GM19455 (cell line): ENCODE data around the gene MLYCD.

Source experiments
- ATAC-seq: cut with Tn5 transposase; IDR thresholded peaks from one replicate; pipeline ENCODE4 v1.9.1; 2021; ENCODE audit not compliant: unreplicated experiment

The MLYCD gene

GRCh38 chr16:83898463-83899271, at the start of gene MLYCD:
Gene MLYCD, plus strand, starts transcription at chr16:83899115. Its CDS starts 30 bp downstream, at chr16:83899145.
- ATAC-seq, result peak; percentile 81

GRCh38 chr16:83849421-83849820, 49.5 kb upstream of the MLYCD start:
- ATAC-seq, result no peak

GRCh38 chr16:83850947-83851346, 48.0 kb upstream of the MLYCD start:
- no peak for ATAC-seq

- no peak for ATAC-seq
Observed at GRCh38 chr16:83851473-83851872, 47.4 kb upstream of the MLYCD start.

GRCh38 chr16:83852774-83853173, 46.1 kb upstream of the MLYCD start:
- ATAC-seq, result no peak

GRCh38 chr16:83853834-83854233, 45.1 kb upstream of the MLYCD start:
- no peak for ATAC-seq

- no peak for ATAC-seq
Observed at GRCh38 chr16:83854420-83854819, 44.5 kb upstream of the MLYCD start.

GRCh38 chr16:83856792-83857191, 42.1 kb upstream of the MLYCD start:
- ATAC-seq, result no peak

GRCh38 chr16:83859265-83859664, 39.6 kb upstream of the MLYCD start:
- ATAC-seq, result no peak

- no peak for ATAC-seq
Observed at GRCh38 chr16:83862661-83863060, 36.3 kb upstream of the MLYCD start.

- no peak for ATAC-seq
Observed at GRCh38 chr16:83863682-83864081, 35.2 kb upstream of the MLYCD start.

GRCh38 chr16:83870830-83871229, 28.1 kb upstream of the MLYCD start:
- no peak for ATAC-seq

GRCh38 chr16:83878838-83879237, 20.1 kb upstream of the MLYCD start:
- no peak for ATAC-seq

GRCh38 chr16:83882163-83882885, 16.6 kb upstream of the MLYCD start:
- ATAC-seq, result no peak

- no peak for ATAC-seq
Observed at GRCh38 chr16:83886199-83886971, 12.5 kb upstream of the MLYCD start.

- ATAC-seq, result no peak
Observed at GRCh38 chr16:83887080-83887479, 11.8 kb upstream of the MLYCD start.

GRCh38 chr16:83887564-83887963, 11.4 kb upstream of the MLYCD start:
- ATAC-seq, result no peak

GRCh38 chr16:83888672-83889044, 10.3 kb upstream of the MLYCD start:
- ATAC-seq, result no peak

- ATAC-seq, result no peak
Observed at GRCh38 chr16:83890359-83890758, 8.6 kb upstream of the MLYCD start.

- ATAC-seq, result no peak
Observed at GRCh38 chr16:83891742-83892141, 7.2 kb upstream of the MLYCD start.

GRCh38 chr16:83895243-83895642, 3.7 kb upstream of the MLYCD start:
- no peak for ATAC-seq

- ATAC-seq, result no peak
Observed at GRCh38 chr16:83895942-83896341, 3.0 kb upstream of the MLYCD start.
